Liver (tissue), 3 donors: ENCODE results near the gene P2RY14.

Experiments
- GABPA ChIP-seq, 2 donors: IDR thresholded peaks in 1 of 2; conservative IDR thresholded peaks in 1 of 2; 2 replicates each; pipeline ENCODE4 v1.6.1; 2016; ENCODE audit warnings: antibody characterized with exemption in 2 of 2, mild to moderate bottlenecking in 1 of 2, moderate library complexity in 1 of 2
- TAF1 ChIP-seq: conservative IDR thresholded peaks from 2 replicates; pipeline ENCODE4 v1.6.1; 2016; ENCODE audit warnings: antibody characterized with exemption, mild to moderate bottlenecking
- TF ChIP-seq, protein P1 (sequence below): fragments of 150-350 bp; IDR thresholded peaks from 2 replicates; pipeline ENCODE4 v1.5.1; 2017; ENCODE audit warnings: improper control_type of control experiment, low read depth, low read length; ENCODE audit not compliant: missing input control
- donor health status: healthy.
- donor health status: healthy.

DNA sequence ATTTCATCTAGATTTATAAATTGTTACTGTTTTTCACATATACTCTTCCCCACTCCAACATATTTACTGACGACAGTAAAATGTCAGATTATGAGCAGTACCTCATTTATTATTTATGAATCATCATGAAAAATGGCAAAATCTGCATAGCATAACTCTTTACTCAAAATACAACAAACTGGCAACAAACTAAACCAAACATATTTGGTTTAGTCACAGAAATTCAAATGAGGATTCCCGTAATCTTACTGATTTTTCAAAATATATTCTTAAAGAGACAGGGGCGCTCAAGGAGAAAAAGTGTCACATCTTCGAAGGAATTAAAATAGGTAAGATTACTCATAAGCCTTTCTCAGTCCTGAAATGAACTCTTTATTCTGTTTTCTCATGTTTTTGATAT is 41.3 kb upstream of the P2RY14 start:
- TF ChIP-seq, protein P1, sequence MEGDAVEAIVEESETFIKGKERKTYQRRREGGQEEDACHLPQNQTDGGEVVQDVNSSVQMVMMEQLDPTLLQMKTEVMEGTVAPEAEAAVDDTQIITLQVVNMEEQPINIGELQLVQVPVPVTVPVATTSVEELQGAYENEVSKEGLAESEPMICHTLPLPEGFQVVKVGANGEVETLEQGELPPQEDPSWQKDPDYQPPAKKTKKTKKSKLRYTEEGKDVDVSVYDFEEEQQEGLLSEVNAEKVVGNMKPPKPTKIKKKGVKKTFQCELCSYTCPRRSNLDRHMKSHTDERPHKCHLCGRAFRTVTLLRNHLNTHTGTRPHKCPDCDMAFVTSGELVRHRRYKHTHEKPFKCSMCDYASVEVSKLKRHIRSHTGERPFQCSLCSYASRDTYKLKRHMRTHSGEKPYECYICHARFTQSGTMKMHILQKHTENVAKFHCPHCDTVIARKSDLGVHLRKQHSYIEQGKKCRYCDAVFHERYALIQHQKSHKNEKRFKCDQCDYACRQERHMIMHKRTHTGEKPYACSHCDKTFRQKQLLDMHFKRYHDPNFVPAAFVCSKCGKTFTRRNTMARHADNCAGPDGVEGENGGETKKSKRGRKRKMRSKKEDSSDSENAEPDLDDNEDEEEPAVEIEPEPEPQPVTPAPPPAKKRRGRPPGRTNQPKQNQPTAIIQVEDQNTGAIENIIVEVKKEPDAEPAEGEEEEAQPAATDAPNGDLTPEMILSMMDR, result no peak
- TF ChIP-seq GABPA (IDR thresholded peaks at IDR 0.05 in 1 of 2, conservative IDR thresholded peaks at IDR 0.05 in 1 of 2) (no peak), TAF1 (no peak)
